ENCODE results near the gene KCNJ6. TPM values are rescaled to one million over a fixed set of nuclear protein-coding genes. Genes with fewer than 3 reads are reported as not detected.

KCNJ6 gene
- total RNA-seq, 1 donor from 2014 or later, result 0.33 TPM

DNA sequence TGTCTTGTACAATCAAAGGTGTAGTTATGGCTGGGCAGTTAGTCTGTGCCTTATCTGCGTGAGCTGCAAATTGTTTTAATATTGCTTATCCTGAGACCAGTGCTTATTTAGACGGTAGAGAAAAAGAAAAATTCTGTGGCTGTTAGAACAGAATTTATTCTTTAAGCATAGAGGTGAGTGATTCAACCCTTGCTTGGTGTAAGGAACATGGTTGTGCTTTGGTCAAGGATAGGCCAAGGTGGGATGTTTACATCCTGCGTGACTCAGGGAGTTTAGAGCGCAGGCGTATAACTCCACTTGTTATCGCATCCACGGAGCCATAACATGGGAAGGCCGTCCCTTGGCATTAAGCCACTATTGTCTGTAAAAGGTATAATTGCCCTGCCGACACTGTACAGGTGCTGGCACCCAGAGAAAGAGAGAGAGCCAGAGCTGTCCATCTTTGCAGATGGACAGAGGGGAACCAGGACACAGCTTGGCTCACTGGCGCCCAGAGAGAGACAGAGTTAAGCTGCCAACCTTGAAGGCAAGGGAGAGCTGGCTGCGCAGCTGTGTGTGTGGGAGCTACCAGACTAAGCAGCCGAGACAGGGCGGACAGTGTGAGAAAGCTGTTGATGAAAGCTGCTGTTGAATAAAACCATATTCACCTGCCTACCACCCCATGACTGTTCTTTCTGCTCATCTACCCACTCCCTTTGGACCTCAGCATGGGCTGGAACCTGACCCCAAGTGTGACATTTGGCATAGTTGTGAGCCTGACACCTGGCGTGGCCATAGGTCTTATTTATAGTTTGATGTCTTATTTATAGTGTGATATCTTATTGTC, 349.3 kb downstream of the KCNJ6 start:
- no peaks in the 10 kb centered on the region for H3K27me3 ChIP-seq (ENCODE audit: control insufficient read depth, insufficient read depth, low read length)
- no peaks in the 10 kb centered on the region for H3K36me3 ChIP-seq (ENCODE audit: control insufficient read depth, insufficient read depth, low read length)
- DNase-seq (ENCODE audit: low read depth), result no peak
- no peak overlapping the region for H3K4me3 ChIP-seq (ENCODE audit: low read depth, low read length)
- TF ChIP-seq, protein P1, sequence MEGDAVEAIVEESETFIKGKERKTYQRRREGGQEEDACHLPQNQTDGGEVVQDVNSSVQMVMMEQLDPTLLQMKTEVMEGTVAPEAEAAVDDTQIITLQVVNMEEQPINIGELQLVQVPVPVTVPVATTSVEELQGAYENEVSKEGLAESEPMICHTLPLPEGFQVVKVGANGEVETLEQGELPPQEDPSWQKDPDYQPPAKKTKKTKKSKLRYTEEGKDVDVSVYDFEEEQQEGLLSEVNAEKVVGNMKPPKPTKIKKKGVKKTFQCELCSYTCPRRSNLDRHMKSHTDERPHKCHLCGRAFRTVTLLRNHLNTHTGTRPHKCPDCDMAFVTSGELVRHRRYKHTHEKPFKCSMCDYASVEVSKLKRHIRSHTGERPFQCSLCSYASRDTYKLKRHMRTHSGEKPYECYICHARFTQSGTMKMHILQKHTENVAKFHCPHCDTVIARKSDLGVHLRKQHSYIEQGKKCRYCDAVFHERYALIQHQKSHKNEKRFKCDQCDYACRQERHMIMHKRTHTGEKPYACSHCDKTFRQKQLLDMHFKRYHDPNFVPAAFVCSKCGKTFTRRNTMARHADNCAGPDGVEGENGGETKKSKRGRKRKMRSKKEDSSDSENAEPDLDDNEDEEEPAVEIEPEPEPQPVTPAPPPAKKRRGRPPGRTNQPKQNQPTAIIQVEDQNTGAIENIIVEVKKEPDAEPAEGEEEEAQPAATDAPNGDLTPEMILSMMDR (IDR thresholded peaks at IDR 0.05; ENCODE audit: insufficient read depth, low read length, poor library complexity, severe bottlenecking), result no peak

DNA sequence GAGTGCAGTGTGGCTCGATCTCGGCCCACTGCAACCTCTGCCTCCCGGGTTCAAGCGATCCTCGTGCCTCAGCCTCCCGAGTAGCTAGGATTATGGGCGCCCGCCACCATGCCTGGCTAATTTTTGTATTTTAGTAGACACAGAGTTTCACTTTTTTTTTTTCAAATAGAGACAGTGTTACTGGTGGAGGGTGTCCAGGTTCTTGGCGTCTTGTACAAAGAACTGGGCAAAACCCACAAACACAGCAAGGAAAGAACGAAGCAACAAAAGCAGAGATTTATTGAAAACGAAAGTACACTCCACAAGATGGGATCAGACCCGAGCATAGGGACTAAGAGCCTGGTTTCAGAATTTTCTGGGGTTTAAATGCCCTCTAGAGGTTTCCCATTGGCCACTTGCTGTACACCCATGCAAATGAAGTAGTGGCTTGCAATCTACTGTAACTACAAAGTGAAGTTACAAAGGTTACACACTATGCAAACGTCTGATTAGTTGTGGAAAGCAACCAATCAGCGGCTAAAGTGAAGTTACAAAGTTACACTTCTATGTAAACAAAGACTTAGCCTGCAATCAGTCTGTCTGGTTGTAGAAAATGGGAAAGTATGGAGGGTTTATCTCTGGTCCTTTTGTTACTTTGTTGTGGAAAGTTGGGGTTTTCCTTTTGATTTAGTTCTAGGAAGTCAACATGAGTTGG, 350.6 kb downstream of the KCNJ6 start:
- Histone ChIP-seq H3K27me3 (ENCODE audit: control insufficient read depth, insufficient read depth, low read length) (no peaks in the 10 kb centered on the region), H3K36me3 (ENCODE audit: control insufficient read depth, insufficient read depth, low read length) (no peaks in the 10 kb centered on the region), H3K4me3 (ENCODE audit: low read depth, low read length) (no peak overlapping the region)
- TF ChIP-seq, protein P1 (IDR thresholded peaks at IDR 0.05; ENCODE audit: insufficient read depth, low read length, poor library complexity, severe bottlenecking), result no peak
- no peak for DNase-seq (ENCODE audit: low read depth)

DNA sequence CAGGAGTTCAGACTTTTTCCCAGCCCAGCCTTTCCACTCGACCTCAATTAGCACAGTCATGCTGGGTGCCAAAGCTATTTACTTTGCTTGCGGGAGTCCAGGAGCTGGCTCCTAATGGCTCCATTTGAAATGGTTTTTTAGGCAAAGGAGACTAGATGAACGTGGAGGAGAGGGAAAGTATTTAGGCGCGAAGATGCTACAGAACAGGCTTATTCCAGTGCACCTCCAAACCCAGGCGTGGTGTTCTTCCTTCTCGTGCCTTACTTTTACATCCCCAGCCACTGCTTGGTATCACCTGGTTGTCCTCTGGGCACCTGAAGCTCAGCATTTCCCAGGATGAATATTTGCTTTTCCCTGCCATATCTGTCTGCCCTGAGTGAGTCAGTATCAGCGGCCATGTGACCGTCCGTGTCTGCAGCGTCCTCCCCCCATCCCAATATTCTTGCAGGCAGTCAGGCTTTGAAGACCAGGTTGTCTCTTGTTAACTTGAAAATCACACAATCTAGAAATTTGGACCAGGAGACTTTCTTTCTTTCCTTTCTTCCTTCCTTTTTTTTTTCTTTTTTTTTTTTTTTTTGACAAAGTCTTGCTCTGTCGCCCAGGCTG, 351.2 kb downstream of the KCNJ6 start:
- no peaks in the 10 kb centered on the region for H3K27me3 ChIP-seq (ENCODE audit: control insufficient read depth, insufficient read depth, low read length)
- peak overlapping the region; percentile 0 for H3K4me3 ChIP-seq (ENCODE audit: low read depth, low read length)
- peak; percentile 10 for DNase-seq (ENCODE audit: low read depth)
- TF ChIP-seq, protein P1 (IDR thresholded peaks at IDR 0.05; ENCODE audit: insufficient read depth, low read length, poor library complexity, severe bottlenecking), result no peak
- H3K36me3 ChIP-seq (ENCODE audit: control insufficient read depth, insufficient read depth, low read length), result no peaks in the 10 kb centered on the region

DNA sequence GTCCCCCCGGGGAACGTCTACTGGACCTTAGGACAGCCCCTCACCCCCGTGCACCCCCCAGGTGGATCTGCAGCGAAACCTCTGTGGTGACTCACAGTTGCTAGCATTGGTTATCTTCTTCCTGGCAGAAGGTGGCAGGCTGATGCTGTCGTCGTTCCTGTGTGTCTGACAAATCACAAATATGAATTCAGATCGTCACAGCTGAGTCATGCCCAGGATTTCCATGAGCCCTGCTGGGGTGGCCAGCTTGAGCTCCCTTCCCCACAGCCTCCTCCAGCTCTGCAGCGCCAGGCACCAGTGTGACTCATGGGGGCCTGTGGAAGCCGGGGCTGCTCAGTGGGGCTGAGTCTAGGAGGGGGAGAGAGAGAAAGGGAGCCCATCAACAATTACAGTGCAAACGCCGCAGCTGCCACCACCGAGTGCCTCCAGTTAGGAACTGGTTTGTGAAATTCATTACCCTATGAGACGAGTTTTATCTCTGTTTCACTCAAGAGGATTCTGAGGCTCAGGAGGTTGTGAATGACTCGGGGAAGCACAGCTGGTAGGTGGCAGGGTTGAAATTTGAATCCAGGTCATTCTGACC, 351.8 kb downstream of the KCNJ6 start:
- Histone ChIP-seq H3K4me3 (ENCODE audit: low read depth, low read length) (peak overlapping the region; percentile 50), H3K36me3 (ENCODE audit: control insufficient read depth, insufficient read depth, low read length) (no peaks in the 10 kb centered on the region), H3K27me3 (ENCODE audit: control insufficient read depth, insufficient read depth, low read length) (no peaks in the 10 kb centered on the region)
- peak; percentile 95 for DNase-seq (ENCODE audit: low read depth)
- TF ChIP-seq, protein P1 (IDR thresholded peaks at IDR 0.05; ENCODE audit: insufficient read depth, low read length, poor library complexity, severe bottlenecking), result no peak

DNA sequence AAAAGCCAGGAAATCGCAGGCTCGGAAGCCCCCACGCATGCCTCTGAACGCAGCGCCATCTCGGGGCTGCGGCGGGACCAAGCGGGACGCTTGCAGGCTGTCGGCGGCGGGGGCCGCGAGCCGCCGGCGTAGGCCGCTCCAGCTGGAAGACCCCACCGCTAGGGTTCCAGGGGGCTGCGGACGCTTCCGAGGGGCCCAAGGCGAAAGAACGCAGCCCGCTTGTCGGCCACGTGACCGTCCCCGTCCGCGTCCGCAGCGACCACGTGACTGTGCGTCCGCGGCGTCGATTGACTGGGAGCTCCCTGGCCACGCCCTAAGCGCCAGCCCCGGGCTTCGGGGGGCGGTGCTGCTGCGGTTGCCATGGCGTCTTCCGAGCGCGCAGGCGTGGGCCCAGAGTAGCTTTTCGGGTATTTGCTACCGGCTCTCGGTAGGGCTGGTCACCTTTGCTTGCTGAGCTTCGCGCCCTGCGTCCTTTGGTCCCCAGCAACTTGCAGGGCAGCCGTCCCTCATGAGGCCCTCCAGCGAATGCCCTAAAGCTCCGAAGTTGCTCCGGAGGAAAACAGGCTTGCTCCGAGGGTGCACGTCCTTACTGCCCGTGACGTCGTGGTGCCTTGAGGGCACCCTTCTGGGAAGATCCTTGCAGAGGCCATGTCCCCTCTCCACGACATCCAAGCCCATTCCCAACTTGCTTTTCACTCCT, 352.5 kb downstream of the KCNJ6 start:
- Histone ChIP-seq H3K36me3 (ENCODE audit: control insufficient read depth, insufficient read depth, low read length) (no peaks in the 10 kb centered on the region), H3K4me3 (ENCODE audit: low read depth, low read length) (peak overlapping the region; percentile 50), H3K27me3 (ENCODE audit: control insufficient read depth, insufficient read depth, low read length) (no peaks in the 10 kb centered on the region)
- TF ChIP-seq, protein P1 (IDR thresholded peaks at IDR 0.05; ENCODE audit: insufficient read depth, low read length, poor library complexity, severe bottlenecking), result peak; percentile 42
- peak; percentile 63 for DNase-seq (ENCODE audit: low read depth)
